Measurements from ENCODE around the gene LSM7.

DNA sequence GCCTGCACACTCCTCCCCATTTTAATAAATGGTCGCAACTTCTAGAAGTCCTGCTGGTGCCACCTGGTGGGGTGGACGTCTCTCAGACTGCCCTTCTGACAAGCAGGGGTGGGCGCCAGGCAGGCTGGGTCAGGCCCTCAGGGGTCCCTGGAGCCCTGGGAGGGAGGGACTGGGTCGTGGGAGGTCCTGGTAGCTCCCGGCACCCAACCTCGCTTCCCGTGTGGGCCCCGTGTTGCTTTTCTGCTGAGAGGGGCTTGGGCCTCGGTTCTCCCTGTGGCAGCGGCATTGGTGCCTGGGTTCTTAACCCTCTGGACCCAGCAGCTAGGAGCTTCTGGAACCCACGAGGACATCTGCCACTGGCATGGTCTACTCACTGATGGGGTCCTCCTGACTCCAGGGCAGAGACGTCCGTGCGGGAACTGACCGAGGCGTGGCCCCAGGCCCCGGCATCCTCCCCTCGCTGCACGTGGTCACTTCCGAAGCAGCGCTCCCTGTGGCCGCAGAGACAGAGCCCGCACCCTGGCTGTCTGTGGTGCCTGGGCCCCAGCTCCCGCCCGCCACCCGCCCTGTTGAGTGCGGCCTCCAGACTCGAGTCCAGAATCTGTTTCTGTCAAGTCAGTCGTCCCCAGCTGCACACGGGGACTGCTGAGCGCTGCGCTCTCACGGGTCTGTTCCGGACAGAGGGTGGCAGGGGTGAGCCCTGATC is 25.7 kb upstream of the LSM7 start:
- TF ChIP-seq, protein P1, sequence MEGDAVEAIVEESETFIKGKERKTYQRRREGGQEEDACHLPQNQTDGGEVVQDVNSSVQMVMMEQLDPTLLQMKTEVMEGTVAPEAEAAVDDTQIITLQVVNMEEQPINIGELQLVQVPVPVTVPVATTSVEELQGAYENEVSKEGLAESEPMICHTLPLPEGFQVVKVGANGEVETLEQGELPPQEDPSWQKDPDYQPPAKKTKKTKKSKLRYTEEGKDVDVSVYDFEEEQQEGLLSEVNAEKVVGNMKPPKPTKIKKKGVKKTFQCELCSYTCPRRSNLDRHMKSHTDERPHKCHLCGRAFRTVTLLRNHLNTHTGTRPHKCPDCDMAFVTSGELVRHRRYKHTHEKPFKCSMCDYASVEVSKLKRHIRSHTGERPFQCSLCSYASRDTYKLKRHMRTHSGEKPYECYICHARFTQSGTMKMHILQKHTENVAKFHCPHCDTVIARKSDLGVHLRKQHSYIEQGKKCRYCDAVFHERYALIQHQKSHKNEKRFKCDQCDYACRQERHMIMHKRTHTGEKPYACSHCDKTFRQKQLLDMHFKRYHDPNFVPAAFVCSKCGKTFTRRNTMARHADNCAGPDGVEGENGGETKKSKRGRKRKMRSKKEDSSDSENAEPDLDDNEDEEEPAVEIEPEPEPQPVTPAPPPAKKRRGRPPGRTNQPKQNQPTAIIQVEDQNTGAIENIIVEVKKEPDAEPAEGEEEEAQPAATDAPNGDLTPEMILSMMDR (IDR thresholded peaks at IDR 0.05), result no peak
- TF ChIP-seq POLR2A (IDR thresholded peaks at IDR 0.05), result no peak
